GM15510 (cell line): ENCODE results near the gene JOSD2.

Experiments
- POLR2A ChIP-seq: IDR thresholded peaks from 3 replicates; pipeline ENCODE4 v1.6.1; 2011; ENCODE audit warnings: borderline replicate concordance; ENCODE audit not compliant: insufficient read length; ENCODE audit errors: extremely low read depth

The JOSD2 gene

GRCh38 chr19:50520822-50521465 is 10.0 kb upstream of the JOSD2 start:
- no peak for TF ChIP-seq POLR2A

- TF ChIP-seq POLR2A: no peak
Measured at GRCh38 chr19:50519006-50519575, 8.1 kb upstream of the JOSD2 start.

GRCh38 chr19:50518091-50519005 is 7.4 kb upstream of the JOSD2 start:
- no peak for TF ChIP-seq POLR2A

GRCh38 chr19:50517704-50518075 is 6.7 kb upstream of the JOSD2 start:
- TF ChIP-seq POLR2A: no peak

- TF ChIP-seq POLR2A: no peak
Measured at GRCh38 chr19:50516964-50517703, 6.1 kb upstream of the JOSD2 start.

- no peak for TF ChIP-seq POLR2A
Measured at GRCh38 chr19:50516456-50516855, 5.5 kb upstream of the JOSD2 start.

- TF ChIP-seq POLR2A: no peak
Measured at GRCh38 chr19:50515168-50515561, 4.2 kb upstream of the JOSD2 start.

- no peak for TF ChIP-seq POLR2A
Measured at GRCh38 chr19:50514346-50515167, 3.6 kb upstream of the JOSD2 start.

GRCh38 chr19:50513746-50514345 is 2.9 kb upstream of the JOSD2 start, which contains the start of gene ASPDH:
Gene ASPDH (minus strand): TSS chr19:50513913. CDS start chr19:50513823, 90 bp downstream.
- no peak for TF ChIP-seq POLR2A

- no peak for TF ChIP-seq POLR2A
Measured at GRCh38 chr19:50512999-50513745, 2.2 kb upstream of the JOSD2 start.

- no peak for TF ChIP-seq POLR2A
Measured at GRCh38 chr19:50512112-50512998, 1.4 kb upstream of the JOSD2 start.

GRCh38 chr19:50510700-50511068 is 307 bp downstream of the JOSD2 start:
- no peak for TF ChIP-seq POLR2A
